ENCODE data around the gene TCFL5.
"Not testable (repeated sequence)": the region's sequence is repeated elsewhere in the genome, so short reads cannot be mapped to it uniquely, and the experiment has no call there.

Gene TCFL5

DNA sequence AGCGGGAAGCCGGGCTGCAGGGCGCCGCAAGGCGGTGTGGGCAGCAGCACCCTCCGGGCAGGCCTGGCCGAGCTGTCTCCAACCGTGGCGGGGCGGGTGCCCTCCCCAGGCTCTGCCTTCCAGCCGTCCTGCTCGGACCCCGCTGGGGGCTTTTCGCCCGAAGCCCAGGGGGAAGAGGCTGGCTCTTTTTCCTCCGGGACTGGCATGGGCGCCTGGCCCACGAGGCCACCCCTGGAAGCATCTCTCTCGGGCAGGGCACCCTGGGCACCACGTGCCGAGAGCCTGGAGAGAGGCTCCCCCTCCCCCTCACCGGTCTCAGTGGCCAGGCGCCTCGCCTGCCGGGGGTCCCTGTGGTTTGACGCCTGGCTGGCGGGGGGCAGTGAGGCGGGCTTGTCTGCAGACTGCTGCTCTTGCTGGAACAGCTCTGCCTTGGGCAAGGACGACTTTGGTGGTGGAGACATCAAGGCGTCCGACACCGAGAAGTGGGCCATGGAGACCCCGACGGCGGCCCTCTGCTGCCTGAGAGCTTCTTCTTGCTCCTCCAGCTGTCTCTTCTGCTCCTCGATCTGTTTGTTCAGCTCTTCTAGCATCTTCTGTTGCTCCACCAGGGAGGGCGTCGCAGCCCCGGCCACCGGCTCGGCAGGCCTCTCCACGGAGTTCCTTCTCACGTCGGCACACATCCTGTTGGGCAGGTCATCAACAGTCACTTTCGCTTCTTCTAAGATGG is 19.5 kb upstream of the TCFL5 start:
- in situ Hi-C loops (cut with MboI; ENCODE audit: low sequenced_read_pairs): no loop called here

- in situ Hi-C loops (cut with MboI; ENCODE audit: low sequenced_read_pairs): no loop called here
Observed at GRCh38 chr20:62880147-62880934, 18.7 kb upstream of the TCFL5 start.

DNA sequence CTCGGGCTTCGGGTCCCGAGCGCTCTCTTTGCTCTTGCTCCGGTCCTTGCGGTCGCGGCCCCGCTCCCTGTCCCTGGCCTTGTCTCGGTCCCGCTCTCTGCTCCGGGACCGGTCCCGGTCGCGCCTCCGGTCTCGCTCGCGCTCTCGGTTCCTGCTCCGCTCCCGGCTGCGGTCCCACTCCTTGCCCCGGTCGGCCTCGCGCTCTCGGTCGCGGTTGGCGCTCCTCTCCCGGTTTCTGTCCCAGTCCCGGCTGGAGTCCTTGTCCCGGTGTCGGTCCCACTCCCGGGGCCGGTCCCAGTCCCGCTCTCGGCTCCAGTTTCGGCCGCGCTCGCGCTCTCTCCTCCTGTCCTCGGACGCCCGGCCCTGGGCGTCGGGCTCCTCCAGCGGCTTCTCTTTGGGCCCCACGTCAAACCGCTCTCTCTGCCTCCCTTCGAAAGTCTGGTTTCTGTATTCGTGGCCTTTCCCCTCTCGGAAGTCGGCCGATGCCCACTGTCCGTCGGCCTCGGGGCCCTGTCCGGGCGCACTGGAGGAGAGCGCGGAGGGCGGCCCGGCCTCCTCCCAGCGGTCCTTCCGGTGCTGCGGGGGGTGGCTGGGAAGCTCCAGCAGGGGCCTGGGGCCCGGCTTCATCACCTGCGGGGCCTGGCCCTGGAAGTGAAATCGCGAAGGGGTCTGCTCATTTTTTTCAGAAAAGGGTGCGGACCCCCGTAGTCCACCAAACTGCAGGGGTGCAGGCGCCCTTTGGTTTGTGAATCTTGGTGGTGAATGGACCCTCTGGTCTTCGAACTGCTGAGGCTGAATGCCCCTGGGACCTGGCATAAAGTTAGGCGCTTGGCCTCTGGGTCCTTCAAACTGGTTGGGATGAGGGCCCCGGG is 17.9 kb upstream of the TCFL5 start:
- in situ Hi-C loops (cut with MboI; ENCODE audit: low sequenced_read_pairs): no loop called here

DNA sequence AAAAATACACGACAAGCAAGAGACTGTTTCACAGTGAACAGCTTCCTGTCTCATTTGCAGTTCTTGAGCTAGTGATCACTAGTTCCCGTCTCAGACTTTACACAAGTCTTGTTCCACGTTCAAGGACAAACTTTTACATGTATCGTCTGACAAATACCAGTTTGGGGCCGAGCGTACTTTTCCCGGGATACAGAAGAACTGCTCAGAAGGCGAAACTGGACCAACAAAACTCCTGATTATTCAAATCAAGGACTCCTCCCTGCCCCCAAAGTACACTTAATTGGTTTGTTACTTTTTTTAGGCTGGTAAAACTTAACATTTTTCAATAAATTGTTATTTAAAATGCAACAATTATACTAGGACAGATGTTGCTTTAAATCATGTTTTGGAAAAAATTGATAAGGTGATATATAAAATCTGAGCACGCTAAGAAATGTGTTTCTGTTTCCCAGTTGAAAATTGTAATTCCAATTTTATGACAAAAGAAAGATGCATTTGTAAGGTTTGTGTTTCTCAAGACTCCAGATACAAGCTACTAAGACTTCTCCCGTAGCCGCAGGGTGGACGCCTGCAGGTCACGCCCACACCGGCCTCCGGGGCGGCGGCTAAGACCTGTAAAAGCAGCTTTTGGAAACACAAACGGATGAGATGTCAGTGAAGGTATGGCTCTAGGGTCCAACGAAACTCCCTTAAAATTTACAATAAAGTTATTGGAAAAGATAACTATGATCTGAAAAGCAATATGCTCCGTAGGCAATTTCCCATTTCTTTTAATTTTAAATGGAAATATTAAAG is 16.8 kb upstream of the TCFL5 start:
- in situ Hi-C loops (cut with MboI; ENCODE audit: low sequenced_read_pairs): no loop called here

DNA sequence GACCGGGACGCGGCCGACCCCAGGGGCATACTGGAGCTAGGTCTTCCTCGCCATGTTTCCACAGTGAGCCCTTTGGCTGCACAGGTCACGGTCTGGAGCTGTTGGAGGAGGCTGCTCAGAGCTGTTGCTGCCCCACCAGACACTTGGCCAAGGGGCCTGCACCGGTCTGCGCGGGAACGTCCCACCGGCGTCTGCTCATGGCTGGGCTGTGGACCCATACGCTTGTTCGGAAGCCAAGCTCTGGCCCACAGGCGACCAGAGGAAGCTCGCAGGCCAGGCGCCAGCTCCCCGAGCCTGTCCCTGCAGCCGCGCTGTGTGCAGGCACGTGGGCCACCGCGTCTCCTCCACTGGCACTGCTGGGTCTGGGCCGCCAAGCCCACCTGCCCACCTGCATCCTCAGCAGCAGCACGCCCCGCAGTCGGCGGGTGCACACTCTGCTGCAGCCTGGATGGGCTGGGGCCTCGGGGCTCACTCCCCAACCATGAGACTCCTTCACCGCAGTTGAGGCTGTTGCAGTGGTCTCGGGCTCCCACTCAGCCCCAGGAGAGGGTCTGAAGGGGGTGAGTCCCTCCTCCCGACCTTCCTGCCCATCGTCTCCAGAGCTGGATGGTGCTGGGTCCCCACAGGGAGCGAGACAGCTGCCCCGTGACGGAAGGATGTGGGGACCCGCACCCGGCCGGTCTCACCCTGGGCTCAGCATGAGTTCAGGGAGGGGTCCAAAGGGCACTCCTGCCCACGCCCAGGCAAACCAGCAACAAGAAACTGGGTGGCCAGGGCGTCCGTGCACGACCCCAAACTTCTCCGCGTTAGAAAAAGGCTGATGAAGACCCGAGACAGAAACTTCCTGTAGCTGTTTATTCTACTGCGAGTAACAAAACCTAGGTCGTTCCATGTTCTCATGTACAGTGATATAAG is 15.5 kb upstream of the TCFL5 start:
- in situ Hi-C loops (cut with MboI; ENCODE audit: low sequenced_read_pairs): no loop called here

- in situ Hi-C loops (cut with MboI; ENCODE audit: low sequenced_read_pairs): no loop called here
Observed at GRCh38 chr20:62876501-62876901, 14.9 kb upstream of the TCFL5 start.

DNA sequence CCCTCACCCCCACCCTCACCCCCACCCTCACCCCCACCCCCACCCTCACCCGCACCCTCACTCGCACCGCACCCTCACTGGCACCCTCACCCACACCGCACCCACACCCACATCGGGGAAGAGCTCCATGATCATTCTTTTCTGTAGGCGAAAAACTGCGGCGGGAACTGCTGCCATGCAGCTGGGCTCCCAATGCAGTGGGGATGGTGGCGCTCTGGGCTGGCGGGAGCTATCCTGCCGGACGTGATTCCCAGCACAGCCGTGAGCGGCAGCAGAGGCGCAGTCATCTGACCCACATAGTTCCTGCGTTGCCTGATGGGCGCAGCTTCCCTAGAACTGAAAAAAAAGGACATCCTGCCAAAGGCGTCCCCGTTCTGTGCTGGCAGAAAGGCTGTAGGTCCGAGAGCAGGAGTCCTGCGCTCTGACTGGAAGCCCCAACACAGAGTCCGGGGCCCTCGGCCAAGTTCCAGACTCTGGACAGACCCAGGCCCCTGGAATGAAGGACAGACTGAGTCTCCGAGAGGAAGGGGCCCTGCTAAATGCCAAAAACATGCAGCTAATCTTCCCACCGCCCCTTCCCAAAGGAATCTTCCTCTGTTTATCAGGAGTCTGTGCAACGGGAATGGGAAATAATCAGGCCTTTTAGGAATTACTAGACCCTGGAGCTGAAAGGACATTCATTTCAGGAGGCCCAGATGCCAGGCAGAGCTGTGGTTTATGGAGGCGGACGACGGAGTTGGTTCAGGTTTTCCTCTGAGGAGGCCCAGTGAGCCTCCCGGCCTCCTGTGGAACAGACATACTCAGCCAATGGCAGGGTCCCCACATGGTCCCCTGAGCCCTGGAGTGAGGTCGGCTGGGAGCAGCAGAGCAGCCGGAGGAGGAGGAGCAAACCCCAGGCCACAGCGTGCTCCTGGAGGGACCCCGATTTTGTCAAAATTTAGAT is 14.1 kb upstream of the TCFL5 start:
- in situ Hi-C loops (cut with MboI; ENCODE audit: low sequenced_read_pairs): no loop called here

DNA sequence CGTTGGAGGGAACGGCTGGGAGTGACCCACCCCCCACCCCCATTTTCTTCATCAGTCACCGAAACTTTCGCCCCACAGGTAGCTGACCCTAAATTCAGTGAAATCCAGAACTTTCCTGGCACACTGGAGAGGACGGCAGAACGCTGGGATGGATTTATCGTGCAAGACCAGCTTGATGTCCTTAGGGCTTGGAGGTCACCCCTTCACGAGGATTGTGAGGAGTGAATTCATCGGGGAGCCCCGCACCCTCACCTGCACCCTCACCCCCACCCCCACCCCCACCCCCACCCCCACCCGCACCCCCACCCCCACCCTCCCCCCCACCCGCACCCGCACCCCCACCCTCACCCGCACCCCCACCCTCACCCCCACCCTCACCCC is 13.3 kb upstream of the TCFL5 start:
- in situ Hi-C loops (cut with MboI; ENCODE audit: low sequenced_read_pairs): no loop called here

GRCh38 chr20:62873681-62874031 is 12.0 kb upstream of the TCFL5 start:
- in situ Hi-C loops (cut with MboI; ENCODE audit: low sequenced_read_pairs): not testable (repeated sequence)

- in situ Hi-C loops (cut with MboI; ENCODE audit: low sequenced_read_pairs): no loop called here
Observed at GRCh38 chr20:62873280-62873679, 11.7 kb upstream of the TCFL5 start.

DNA sequence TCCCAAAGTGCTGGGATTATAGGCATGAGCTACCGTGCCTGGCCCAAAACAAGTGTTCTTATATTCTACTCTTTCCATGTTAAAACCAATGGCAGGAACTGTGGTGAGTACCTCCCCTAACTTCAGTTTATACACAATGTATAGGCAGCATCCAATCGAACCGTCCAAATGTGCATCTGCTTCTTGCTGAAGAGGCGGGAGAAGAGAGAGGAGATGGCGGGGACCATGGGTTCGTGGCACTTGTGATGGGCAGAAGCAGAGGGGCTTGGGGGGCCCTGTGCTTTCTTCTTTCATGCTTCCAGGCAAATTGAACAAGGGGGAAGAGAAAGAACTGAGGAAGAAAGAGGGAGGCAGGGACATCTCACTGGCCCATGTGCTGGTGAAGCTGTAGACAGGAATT is 11.2 kb upstream of the TCFL5 start:
- in situ Hi-C loops (cut with MboI; ENCODE audit: low sequenced_read_pairs): no loop called here

DNA sequence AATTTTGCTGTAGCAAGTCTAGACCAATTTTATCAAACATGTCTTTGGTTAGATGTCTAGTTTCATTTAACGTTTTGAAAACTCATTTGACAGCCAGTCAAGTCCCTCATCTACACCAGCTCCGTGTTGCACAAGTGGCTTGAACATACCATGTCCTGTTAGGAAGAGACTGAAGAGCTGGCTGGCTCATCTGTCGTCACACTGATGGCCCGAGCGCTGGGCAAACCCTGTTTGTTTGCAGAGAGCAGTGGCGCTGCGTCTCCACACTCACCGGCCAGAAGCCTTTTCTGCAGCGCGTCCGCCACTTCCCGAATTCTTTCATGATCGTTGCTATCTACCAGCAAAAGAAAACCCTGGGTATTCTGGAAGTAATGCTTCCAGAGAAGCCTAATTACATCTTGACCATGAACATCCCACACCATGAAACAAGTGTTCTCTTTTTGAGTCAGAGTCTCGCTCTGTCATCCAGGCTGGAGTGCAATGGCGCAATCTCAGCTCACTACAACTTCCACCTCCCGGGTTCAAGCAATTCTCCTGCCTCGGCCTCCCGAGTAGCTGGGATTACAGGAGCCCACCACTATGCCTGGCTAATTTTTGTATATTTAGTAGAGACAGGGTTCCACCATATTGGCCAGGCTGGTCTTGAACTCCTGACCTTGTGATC is 10.7 kb upstream of the TCFL5 start:
- in situ Hi-C loops (cut with MboI; ENCODE audit: low sequenced_read_pairs): no loop called here

DNA sequence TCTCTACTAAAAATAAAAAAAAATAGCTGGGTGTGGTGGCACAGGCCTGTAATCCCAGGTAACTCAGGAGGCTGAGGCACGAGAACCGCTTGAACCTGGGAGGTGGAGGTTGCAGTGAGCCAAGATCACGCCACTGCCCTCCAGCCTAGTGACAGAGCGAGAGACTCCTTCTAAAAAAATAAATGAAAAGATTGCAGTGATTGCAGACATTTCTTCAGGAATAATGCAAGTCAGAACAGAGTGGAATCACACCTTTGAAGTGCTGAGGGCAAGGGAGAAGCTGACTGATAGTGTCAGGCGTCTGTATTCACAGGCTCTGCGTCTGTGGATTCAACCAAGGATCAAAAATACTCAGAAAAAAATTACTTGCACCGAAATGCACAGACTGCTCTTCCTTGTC is 2.6 kb upstream of the TCFL5 start:
- in situ Hi-C loops (cut with MboI; ENCODE audit: low sequenced_read_pairs): no loop called here

GRCh38 chr20:62860924-62861691 is 514 bp downstream of the TCFL5 start:
- in situ Hi-C loops (cut with MboI; ENCODE audit: low sequenced_read_pairs): no loop called here

DNA sequence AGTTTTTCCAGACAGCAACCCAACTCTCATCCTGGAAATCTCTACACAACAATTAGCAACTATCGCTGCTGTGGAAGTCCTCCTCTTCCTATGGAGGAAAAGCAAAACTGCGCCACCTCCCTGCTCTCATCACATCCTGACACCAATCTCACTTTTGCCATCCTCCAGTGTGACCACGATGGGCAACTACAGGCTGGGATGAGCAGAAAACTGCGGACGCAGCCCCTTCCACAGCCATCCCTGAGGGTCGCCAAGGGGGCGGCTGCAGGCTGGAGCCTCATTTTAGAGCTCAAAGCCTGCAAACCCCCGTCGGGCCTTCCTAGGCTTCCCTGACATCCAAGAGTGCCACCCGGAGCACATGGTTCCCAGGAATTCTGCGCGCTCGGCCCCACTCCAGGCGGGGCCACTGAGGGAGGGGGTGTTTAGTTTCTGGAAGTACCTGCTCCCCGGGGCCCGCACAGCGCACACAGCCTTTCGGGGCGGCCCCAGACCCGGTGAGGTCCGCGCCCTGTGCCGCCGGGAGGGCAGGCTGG is 1.2 kb downstream of the TCFL5 start:
- in situ Hi-C loops (cut with MboI; ENCODE audit: low sequenced_read_pairs): no loop called here

DNA sequence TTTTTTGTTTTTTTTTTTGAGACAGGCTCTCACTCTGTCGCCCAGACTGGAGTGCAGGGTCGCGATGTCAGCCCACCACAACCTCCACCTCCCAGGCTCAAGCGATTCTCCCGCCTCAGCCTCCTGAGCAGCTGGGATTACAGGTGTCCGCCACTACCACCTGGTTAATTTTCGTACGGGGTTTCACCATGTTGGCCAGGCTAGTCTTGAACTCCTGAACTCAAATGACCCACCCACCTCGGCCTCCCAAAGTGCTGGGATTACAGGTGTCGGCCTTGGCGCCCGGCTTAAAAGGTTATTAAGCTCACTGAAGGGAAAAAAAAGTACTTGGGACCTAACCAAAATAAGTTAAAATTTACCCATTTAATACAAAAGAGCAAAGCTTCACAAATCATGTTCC is 1.9 kb downstream of the TCFL5 start:
- in situ Hi-C loops (cut with MboI; ENCODE audit: low sequenced_read_pairs): no loop called here
